Vagina (tissue), 2 donors: Measurements from ENCODE around the gene GNG14. TPM values are rescaled to one million over a fixed set of nuclear protein-coding genes. Genes with fewer than 3 reads are reported as not detected.
"Not testable (repeated sequence)": the region's sequence is repeated elsewhere in the genome, so short reads cannot be mapped to it uniquely, and the experiment has no call there.

Experiments used
- DNase-seq, 2 donors: peaks; one replicate each; pipeline ENCODE4 v3.0.0-alpha.2; 2017; ENCODE audit errors: extremely low spot score in 2 of 2
- H3K27ac ChIP-seq: fragments of 200-600 bp; sonication (generic); one replicate; pipeline ENCODE4 v1.5.1; 2019
- H3K27me3 ChIP-seq: fragments of 200-600 bp; sonication (generic); one replicate; pipeline ENCODE4 v1.5.1; 2019
- H3K36me3 ChIP-seq, 2 donors: fragments of 200-600 bp; sonication (generic); one replicate each; pipeline ENCODE4 v1.5.1; 2017 to 2019
- H3K4me1 ChIP-seq: fragments of 200-600 bp; sonication (generic); one replicate; pipeline ENCODE4 v1.5.1; 2019
- H3K4me3 ChIP-seq, 2 donors: fragments of 200-600 bp; sonication (generic); 1 replicate in 1 of 2; 2 replicates in 1 of 2; pipeline ENCODE4 v1.5.1; 2016 to 2019
- H3K9me3 ChIP-seq: fragments of 200-600 bp; sonication (generic); one replicate; pipeline ENCODE4 v1.5.1; 2019
- CTCF ChIP-seq, 3 experiments: fragments of 450-650 bp in 2 of 3; fragments of 200-600 bp in 1 of 3; sonication (generic) in 1 of 3; IDR thresholded peaks; one replicate each; pipeline ENCODE4 v1.5.1; 2017 to 2019; ENCODE audit warnings: antibody characterized with exemption in 3 of 3, mild to moderate bottlenecking in 2 of 3, moderate library complexity in 2 of 3
- POLR2A ChIP-seq, 2 donors: fragments of 450-650 bp; IDR thresholded peaks; one replicate each; pipeline ENCODE4 v1.6.1; 2017; ENCODE audit warnings: antibody characterized with exemption in 2 of 2, mild to moderate bottlenecking in 2 of 2, moderate library complexity in 2 of 2
- POLR2AphosphoS5 ChIP-seq, 2 donors: sonication (generic); formaldehyde crosslinking; IDR thresholded peaks; one replicate each; pipeline ENCODE4 v1.9.0; 2017; ENCODE audit warnings: antibody characterized with exemption in 2 of 2, mild to moderate bottlenecking in 2 of 2, low read depth in 1 of 2; ENCODE audit not compliant: insufficient read depth in 1 of 2
- intact Hi-C: fragments of 100-400 bp; cut with DNase I; formaldehyde crosslinking; loops from one replicate; pipeline ENCODE4 v1.15.1; 2023
- total RNA-seq: library from RNA; depleted of rRNA; stranded (reverse); fragments of >200 nt; gene quantifications from one replicate; pipeline ENCODE4 v1.2.3, GENCODE V29; 2016

Gene GNG14
- total RNA-seq, 1 donor from 2014 or later, result not detected

- H3K36me3 ChIP-seq, result peaks cover 2 to 86% of the 10 kb centered on the region in 2 donors
- no peaks in the 10 kb centered on the region for H3K27me3 ChIP-seq
- DNase-seq, result no peak
- no peaks in the 10 kb centered on the region for H3K9me3 ChIP-seq
- H3K4me1 ChIP-seq, result peaks cover 4% of the 10 kb centered on the region
- H3K4me3 ChIP-seq, result no peak overlapping the region
- no peak overlapping the region for H3K27ac ChIP-seq
- TF ChIP-seq POLR2A (IDR thresholded peaks at IDR 0.05) (no peak), POLR2AphosphoS5 (IDR thresholded peaks at IDR 0.05; ENCODE audit: insufficient read depth in 1 of 2, low read depth in 1 of 2) (no peak), CTCF (IDR thresholded peaks at IDR 0.05) (no peak)
- intact Hi-C loops, result no loop called here
These were observed 20.8 kb downstream of the GNG14 start for GRCh38 chr19:12708641-12709040.

- H3K4me1 ChIP-seq, result peaks cover 4% of the 10 kb centered on the region
- TF ChIP-seq POLR2AphosphoS5 (IDR thresholded peaks at IDR 0.05; ENCODE audit: insufficient read depth in 1 of 2, low read depth in 1 of 2) (no peak), CTCF (IDR thresholded peaks at IDR 0.05) (no peak), POLR2A (IDR thresholded peaks at IDR 0.05) (no peak)
- H3K36me3 ChIP-seq, result peaks cover 0 to 84% of the 10 kb centered on the region in 2 donors
- no peak for DNase-seq
- no peak overlapping the region for H3K4me3 ChIP-seq
- no peaks in the 10 kb centered on the region for H3K9me3 ChIP-seq
- intact Hi-C loops, result no loop called here
- no peaks in the 10 kb centered on the region for H3K27me3 ChIP-seq
- H3K27ac ChIP-seq, result no peak overlapping the region
These were observed 23.4 kb downstream of the GNG14 start for GRCh38 chr19:12711187-12711586.

GRCh38 chr19:12712077-12712476, 24.3 kb downstream of the GNG14 start:
- H3K36me3 ChIP-seq, result peaks cover 0 to 81% of the 10 kb centered on the region in 2 donors

GRCh38 chr19:12713304-12713703, 25.5 kb downstream of the GNG14 start:
- H3K27ac ChIP-seq, H3K4me3 ChIP-seq, intact Hi-C loops, H3K9me3 ChIP-seq, DNase-seq, H3K27me3 ChIP-seq, H3K4me1 ChIP-seq: not testable (repeated sequence)
- H3K36me3 ChIP-seq, result peaks cover 0 to 82% of the 10 kb centered on the region in 2 donors

More at GRCh38 chr19:12712077-12712476, 24.3 kb downstream of the GNG14 start:
- peak in 1 of 3 experiments; percentile 32 for TF ChIP-seq CTCF (IDR thresholded peaks at IDR 0.05)
- H3K4me1 ChIP-seq, intact Hi-C loops, H3K27ac ChIP-seq, H3K9me3 ChIP-seq, H3K27me3 ChIP-seq, DNase-seq, H3K4me3 ChIP-seq: not testable (repeated sequence)

GRCh38 chr19:12715102-12715501, 27.3 kb downstream of the GNG14 start:
- H3K36me3 ChIP-seq, result peaks cover 0 to 74% of the 10 kb centered on the region in 2 donors

More at GRCh38 chr19:12715102-12715501, 27.3 kb downstream of the GNG14 start:
- no peak for DNase-seq
- Histone ChIP-seq H3K27ac (no peak overlapping the region), H3K4me3 (no peak overlapping the region), H3K9me3 (no peaks in the 10 kb centered on the region), H3K4me1 (peaks cover 19% of the 10 kb centered on the region), H3K27me3 (no peaks in the 10 kb centered on the region)
- intact Hi-C loops, result no loop called here
- TF ChIP-seq POLR2AphosphoS5 (IDR thresholded peaks at IDR 0.05; ENCODE audit: insufficient read depth in 1 of 2, low read depth in 1 of 2) (no peak), CTCF (IDR thresholded peaks at IDR 0.05) (no peak), POLR2A (IDR thresholded peaks at IDR 0.05) (no peak)
